Measurements from ENCODE around the gene RUFY2. TPM values are rescaled to one million over a fixed set of nuclear protein-coding genes. Genes with fewer than 3 reads are reported as not detected.

Gene RUFY2
- total and polyA plus RNA-seq, 2 experiments from 2014 or later, result 10.3 to 17.3 TPM

GRCh38 chr10:68302503-68302823 is 104.6 kb downstream of the RUFY2 start:
- Mint-ChIP-seq H3K9me3 (no peaks in the 10 kb centered on the region), H3K36me3 (ENCODE audit: low read depth) (no peaks in the 10 kb centered on the region), H3K27me3 (ENCODE audit: insufficient read depth, low read depth, poor library complexity) (peaks cover 5% of the 10 kb centered on the region), H3K4me3 (no peak overlapping the region), H3K4me1 (peaks cover 7% of the 10 kb centered on the region), H3K27ac (no peak overlapping the region)
- TF ChIP-seq EZH2phosphoT487 (IDR thresholded peaks at IDR 0.05; ENCODE audit: unreplicated experiment) (no peak), CREB1 (CRISPR knock-in tag; IDR thresholded peaks at IDR 0.05; ENCODE audit: low read depth) (no peak), ZNF331 (CRISPR knock-in tag; IDR thresholded peaks at IDR 0.05; ENCODE audit: low read depth) (no peak), JUNB (IDR thresholded peaks at IDR 0.05; ENCODE audit: unreplicated experiment) (no peak), NANOG (IDR thresholded peaks at IDR 0.05; ENCODE audit: borderline replicate concordance) (no peak), EZH2 (IDR thresholded peaks at IDR 0.05; ENCODE audit: low read depth, unreplicated experiment) (no peak), POLR2AphosphoS5 (IDR thresholded peaks at IDR 0.05; ENCODE audit: low read depth) (no peak), ZNF114 (CRISPR knock-in tag; IDR thresholded peaks at IDR 0.05) (no peak), ZNF462 (CRISPR knock-in tag; IDR thresholded peaks at IDR 0.05) (no peak), REST (IDR thresholded peaks at IDR 0.05; ENCODE audit: unreplicated experiment) (no peak), STAT1 (IDR thresholded peaks at IDR 0.05; ENCODE audit: unreplicated experiment) (no peak)
- TF ChIP-seq, protein P1, sequence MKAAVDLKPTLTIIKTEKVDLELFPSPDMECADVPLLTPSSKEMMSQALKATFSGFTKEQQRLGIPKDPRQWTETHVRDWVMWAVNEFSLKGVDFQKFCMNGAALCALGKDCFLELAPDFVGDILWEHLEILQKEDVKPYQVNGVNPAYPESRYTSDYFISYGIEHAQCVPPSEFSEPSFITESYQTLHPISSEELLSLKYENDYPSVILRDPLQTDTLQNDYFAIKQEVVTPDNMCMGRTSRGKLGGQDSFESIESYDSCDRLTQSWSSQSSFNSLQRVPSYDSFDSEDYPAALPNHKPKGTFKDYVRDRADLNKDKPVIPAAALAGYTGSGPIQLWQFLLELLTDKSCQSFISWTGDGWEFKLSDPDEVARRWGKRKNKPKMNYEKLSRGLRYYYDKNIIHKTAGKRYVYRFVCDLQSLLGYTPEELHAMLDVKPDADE (IDR thresholded peaks at IDR 0.05), result no peak
- H3K27ac ChIP-seq (ENCODE audit: low read depth), result no peak overlapping the region
- DNase-seq (ENCODE audit: low spot score) (no peak), ATAC-seq (no peak)
- H2AFZ ChIP-seq, result no peak overlapping the region
- no peaks in the 10 kb centered on the region for H3K27me3 ChIP-seq (ENCODE audit: insufficient read depth)
- H3F3A ChIP-seq (replicated peaks; ENCODE audit: low read depth), result no peaks in the 10 kb centered on the region
- no peaks in the 10 kb centered on the region for H4K20me1 ChIP-seq (replicated peaks; ENCODE audit: insufficient read depth)
- H3K4me3 ChIP-seq, result no peak overlapping the region
- no peaks in the 10 kb centered on the region for H3K79me2 ChIP-seq (replicated peaks; ENCODE audit: insufficient read depth)
- H3K4me1 ChIP-seq (ENCODE audit: insufficient read depth), result peaks cover 8% of the 10 kb centered on the region; the same call in 1 of the 2 replicates
- H3K9me2 ChIP-seq (ENCODE audit: insufficient read depth), result no peaks in the 10 kb centered on the region
- no peak overlapping the region for H3K4me2 ChIP-seq
- H3K36me3 ChIP-seq (ENCODE audit: insufficient read depth), result no peaks in the 10 kb centered on the region

Measured in GM23338 (cell line).